Peyer's patch (tissue), 4 donors: Measurements from ENCODE around the gene LZTFL1.

Experiments
- CTCF ChIP-seq, 6 experiments: fragments of 450-650 bp in 4 of 6; fragments of 200-600 bp in 2 of 6; sonication (generic) in 1 of 6; IDR thresholded peaks; one replicate each; pipeline ENCODE4 v1.5.1; 2017 to 2019; ENCODE audit warnings: antibody characterized with exemption in 6 of 6, mild to moderate bottlenecking in 3 of 6, moderate library complexity in 1 of 6
- POLR2A ChIP-seq, 2 donors: fragments of 450-650 bp; IDR thresholded peaks; one replicate each; pipeline ENCODE4 v1.5.1; 2017; ENCODE audit warnings: antibody characterized with exemption in 2 of 2, mild to moderate bottlenecking in 2 of 2, moderate library complexity in 2 of 2

GRCh38 chr3:45841420-45841756, 531 bp downstream of the LZTFL1 start:
- no peak for TF ChIP-seq CTCF (IDR thresholded peaks at IDR 0.05)
- no peak for TF ChIP-seq POLR2A (IDR thresholded peaks at IDR 0.05)
